ENCODE data around the gene EVPL.

- no peak for TF ChIP-seq CTCF (IDR thresholded peaks at IDR 0.05; ENCODE audit: insufficient read depth, low read depth, low read length)
- TF ChIP-seq EZH2 (IDR thresholded peaks at IDR 0.05; ENCODE audit: insufficient read depth, low read length), result no peak
Measured at GRCh38 chr17:76024353-76024752, 2.8 kb downstream of the EVPL start.

Data from astrocyte (in vitro differentiated cells and primary cell).